GM19438 (cell line): ENCODE measurements around the gene IYD.
"Not testable (repeated sequence)": the region's sequence is repeated elsewhere in the genome, so short reads cannot be mapped to it uniquely, and the experiment has no call there.

ENCODE experiments used
- ATAC-seq: cut with Tn5 transposase; IDR thresholded peaks from one replicate; pipeline ENCODE4 v1.9.1; 2021; ENCODE audit warnings: low read depth; ENCODE audit not compliant: unreplicated experiment

Gene IYD

DNA sequence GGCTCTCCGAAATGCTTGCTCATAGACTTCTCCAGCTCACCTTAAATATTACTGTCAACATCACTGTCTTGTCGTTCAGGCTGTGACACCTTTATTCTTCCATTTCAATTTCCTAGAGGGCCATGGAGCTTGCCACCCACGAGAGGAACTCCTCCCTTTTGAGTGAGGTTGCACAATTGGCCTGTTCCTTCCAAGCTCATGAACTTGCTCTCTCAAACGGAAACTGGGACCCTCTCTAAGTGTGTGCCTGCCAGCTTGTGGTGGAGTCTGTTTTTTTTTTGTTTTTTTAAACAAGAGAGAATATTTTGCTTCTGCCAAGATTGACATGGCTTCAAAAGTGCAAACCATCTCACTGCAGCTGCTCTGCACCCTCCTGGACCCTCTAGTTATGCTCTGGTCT is 19.3 kb upstream of the IYD start:
- no peak for ATAC-seq

- ATAC-seq = no peak
Observed at GRCh38 chr6:150352321-150353296, 16.2 kb upstream of the IYD start.

- ATAC-seq = no peak
Observed at GRCh38 chr6:150353445-150353844, 15.4 kb upstream of the IYD start.

GRCh38 chr6:150354754-150355571 is 13.8 kb upstream of the IYD start:
- ATAC-seq = no peak

DNA sequence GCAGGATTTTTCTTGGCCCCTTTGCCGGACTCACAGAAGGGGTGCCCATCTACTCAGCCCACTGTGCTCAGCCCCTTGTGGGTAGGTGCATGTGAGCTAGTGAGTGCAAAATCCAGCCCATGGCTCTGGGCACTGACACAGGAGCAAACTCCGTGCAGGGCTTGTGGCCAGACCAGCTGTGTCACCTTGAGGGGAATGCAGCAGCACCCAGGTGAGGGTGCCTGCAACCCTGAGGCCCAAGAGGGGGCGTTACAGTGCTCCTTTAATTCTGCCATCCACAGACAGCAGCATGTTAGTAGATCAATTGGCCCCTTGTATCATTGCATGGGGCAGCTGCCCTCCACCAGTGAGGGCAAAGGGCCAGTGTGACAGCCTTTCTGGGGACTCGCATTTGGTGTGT is 12.9 kb upstream of the IYD start:
- no peak for ATAC-seq

DNA sequence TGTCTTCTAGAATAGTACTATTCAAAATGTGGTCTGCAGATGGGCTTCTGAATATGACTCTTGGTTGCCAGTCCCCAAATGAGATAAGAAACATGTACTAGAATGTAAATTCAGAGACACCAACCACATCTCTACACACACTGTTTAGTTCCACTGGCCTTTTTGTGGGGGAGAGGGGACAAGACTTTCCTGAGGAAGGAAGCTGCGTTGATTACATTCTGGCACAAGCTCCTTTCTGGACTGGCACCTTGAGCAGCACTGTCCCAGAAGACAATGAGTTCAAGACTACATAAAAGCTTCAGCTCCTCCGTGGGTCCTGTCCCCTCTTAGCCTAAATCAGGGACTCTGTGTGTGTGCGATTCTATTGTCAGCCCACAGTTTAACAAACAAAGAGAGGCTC is 6.9 kb upstream of the IYD start:
- ATAC-seq = no peak

DNA sequence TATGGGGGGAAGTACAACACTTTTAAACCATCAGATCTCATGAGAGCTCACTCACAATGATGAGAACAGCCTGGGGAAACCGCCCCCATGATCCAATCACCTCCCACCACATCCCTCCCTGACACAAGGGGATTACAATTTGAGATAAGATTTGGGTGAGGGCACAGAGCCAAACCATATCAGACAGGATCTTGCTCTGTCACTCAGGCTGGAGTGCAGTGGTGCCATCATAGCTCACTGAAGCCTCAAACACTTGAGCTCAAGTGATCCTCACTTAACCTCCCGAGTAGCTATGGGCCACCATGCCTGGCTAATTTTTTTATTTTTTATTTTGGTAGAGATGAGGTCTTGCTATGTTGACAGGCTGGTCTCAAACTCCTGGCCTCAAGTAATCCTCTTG is 5.1 kb upstream of the IYD start:
- ATAC-seq = no peak

GRCh38 chr6:150366118-150366778 is 2.6 kb upstream of the IYD start:
- no peak for ATAC-seq

- no peak for ATAC-seq
Observed at GRCh38 chr6:150369408-150369807, 596 bp downstream of the IYD start.

- ATAC-seq = no peak
Observed at GRCh38 chr6:150370112-150370511, 1.3 kb downstream of the IYD start.

DNA sequence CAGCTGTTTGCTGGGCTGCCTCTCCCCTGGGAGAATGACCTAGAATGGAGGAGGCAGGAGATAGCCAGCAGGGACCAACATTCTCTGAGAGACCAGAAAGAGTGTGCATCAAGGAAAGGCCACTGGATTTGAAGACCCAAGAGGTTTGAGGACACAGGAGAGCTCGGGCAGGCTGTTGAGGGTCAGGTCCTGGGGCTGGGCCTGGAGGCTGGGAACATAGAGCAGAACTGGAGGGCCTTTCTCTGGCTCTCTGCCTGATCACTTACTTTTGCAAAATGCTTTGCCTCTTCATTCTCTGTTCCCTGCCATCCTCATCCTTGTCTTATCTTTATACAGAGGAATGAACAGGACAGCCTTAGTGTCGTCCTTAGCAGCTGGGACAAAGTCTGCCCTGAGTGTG is 2.5 kb downstream of the IYD start:
- ATAC-seq = no peak

- no peak for ATAC-seq
Observed at GRCh38 chr6:150372051-150372450, 3.2 kb downstream of the IYD start.

GRCh38 chr6:150373260-150373701 is 4.5 kb downstream of the IYD start:
- no peak for ATAC-seq

DNA sequence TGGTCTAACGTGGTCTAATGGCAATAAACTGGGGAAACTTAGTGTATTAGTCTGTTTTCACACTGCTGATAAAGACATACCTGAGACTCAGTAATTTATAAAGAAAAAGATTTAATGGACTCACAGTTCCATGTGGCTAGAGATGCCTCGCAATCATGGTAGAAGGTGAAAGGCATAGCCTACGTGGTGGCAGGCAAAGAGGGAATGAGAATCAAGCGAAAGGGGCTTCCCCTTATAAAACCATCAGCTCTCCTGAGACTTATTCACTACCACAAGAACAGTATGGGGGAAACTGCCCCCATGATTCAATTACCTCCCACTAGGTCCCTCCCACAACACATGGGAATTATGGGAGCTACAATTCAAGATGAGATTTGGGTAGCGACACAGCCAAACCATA is 5.5 kb downstream of the IYD start:
- not testable (repeated sequence) for ATAC-seq

GRCh38 chr6:150377211-150377781 is 8.5 kb downstream of the IYD start:
- ATAC-seq = no peak

GRCh38 chr6:150380256-150380655 is 11.4 kb downstream of the IYD start:
- ATAC-seq = no peak

- ATAC-seq = no peak
Observed at GRCh38 chr6:150382171-150382570, 13.4 kb downstream of the IYD start.

GRCh38 chr6:150391414-150391813 is 22.6 kb downstream of the IYD start:
- ATAC-seq = no peak

GRCh38 chr6:150391890-150392289 is 23.1 kb downstream of the IYD start:
- no peak for ATAC-seq

GRCh38 chr6:150392452-150393220 is 23.8 kb downstream of the IYD start:
- no peak for ATAC-seq
